Right lobe of liver (tissue), 4 donors: ENCODE data around the gene CEP170B.

Experiments used
- CTCF ChIP-seq, 4 donors: fragments of 200-600 bp in 3 of 4; fragments of 450-650 bp in 1 of 4; IDR thresholded peaks; one replicate each; pipeline versions ENCODE4 v1.5.1 to v1.8.0; 2016 to 2022; ENCODE audit warnings: antibody characterized with exemption in 4 of 4, mild to moderate bottlenecking in 2 of 4
- POLR2A ChIP-seq: fragments of 450-650 bp; IDR thresholded peaks from one replicate; pipeline ENCODE4 v1.6.1; 2017; ENCODE audit warnings: antibody characterized with exemption, mild to moderate bottlenecking
- donor health status: DM: no; HTN: no; CAD: no.
- donor health status: DM: no; HTN: no; CAD: no.
- donor health status: DM: no; HTN: yes; CAD: no.

- TF ChIP-seq CTCF (IDR thresholded peaks at IDR 0.05) (no peak), POLR2A (no peak)
Observed at GRCh38 chr14:104866451-104867370, 1.6 kb downstream of the CEP170B start.
